Activated CD8-positive, alpha-beta memory T cell treated with anti-CD3 and anti-CD28 coated beads for 36 hours (primary cell): ENCODE data around the gene EIF2AK2. TPM values are rescaled to one million over a fixed set of nuclear protein-coding genes. Genes with fewer than 3 reads are reported as not detected.

Experiments
- CTCF ChIA-PET: fragments of 350-600 bp; sonication (Branson Sonifier 250); formaldehyde crosslinking; loops from one replicate; lab custom pipeline; 2021; ENCODE audit warnings: antibody characterized with exemption; lab: Charles Lee
- POLR2A ChIA-PET: fragments of 350-600 bp; sonication (Branson Sonifier 250); formaldehyde crosslinking; loops from one replicate; lab custom pipeline; 2021; ENCODE audit warnings: antibody characterized with exemption; lab: Charles Lee
- total RNA-seq, 2 experiments: library from RNA; stranded (reverse); gene quantifications; one replicate each; pipeline ENCODE4 v1.2.3, GENCODE V29; 2021

The EIF2AK2 gene
- total RNA-seq, 2 experiments from 2014 or later, result 37.4 to 38.4 TPM

DNA sequence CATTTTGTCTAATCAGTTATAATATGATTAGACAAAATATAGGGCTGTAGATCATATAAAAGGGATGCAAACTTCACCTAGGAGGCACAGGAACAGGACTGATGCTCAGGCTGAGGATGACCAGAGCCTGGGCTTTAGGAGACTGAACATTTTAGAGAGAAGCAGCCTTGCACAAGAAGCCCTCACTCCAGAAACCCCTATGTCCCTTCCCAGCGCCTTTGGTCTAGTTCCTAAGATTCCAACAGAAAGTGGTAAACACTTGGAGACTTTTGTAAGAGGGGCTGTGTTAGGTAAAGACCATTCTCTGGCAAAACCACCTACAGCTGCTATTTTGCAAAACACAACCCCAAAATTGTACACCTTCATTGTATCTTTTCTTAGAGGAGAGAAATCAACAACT, 39.2 kb downstream of the EIF2AK2 start:
- POLR2A ChIA-PET, result no interaction called here

DNA sequence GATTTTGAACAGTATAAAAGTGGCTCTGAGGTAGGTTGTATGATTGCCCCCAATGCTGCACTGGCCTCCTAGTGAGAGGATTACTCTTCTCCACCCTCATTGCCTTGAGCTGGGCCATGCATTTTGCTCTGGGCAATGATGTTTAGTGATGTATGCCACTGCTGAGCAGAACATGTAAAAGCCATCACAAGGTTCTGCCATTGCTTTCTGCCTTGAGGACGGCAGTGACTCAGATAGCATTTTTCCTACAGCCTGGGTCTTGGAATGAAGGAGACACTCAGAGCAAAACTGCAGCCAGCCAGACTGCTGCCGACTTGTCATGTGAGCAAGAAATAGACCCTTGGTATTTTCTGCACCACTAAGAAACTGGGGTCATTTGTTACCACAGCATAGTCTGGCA, 44.8 kb downstream of the EIF2AK2 start:
- CTCF ChIA-PET, result interaction anchor here (0.7 kb wide), 1 partner anchor 141 kb away, joined by 3 read pairs; no protein-coding TSS in a partner anchor

More for the DNA sequence above, 39.2 kb downstream of the EIF2AK2 start:
- CTCF ChIA-PET, result no interaction called here

DNA sequence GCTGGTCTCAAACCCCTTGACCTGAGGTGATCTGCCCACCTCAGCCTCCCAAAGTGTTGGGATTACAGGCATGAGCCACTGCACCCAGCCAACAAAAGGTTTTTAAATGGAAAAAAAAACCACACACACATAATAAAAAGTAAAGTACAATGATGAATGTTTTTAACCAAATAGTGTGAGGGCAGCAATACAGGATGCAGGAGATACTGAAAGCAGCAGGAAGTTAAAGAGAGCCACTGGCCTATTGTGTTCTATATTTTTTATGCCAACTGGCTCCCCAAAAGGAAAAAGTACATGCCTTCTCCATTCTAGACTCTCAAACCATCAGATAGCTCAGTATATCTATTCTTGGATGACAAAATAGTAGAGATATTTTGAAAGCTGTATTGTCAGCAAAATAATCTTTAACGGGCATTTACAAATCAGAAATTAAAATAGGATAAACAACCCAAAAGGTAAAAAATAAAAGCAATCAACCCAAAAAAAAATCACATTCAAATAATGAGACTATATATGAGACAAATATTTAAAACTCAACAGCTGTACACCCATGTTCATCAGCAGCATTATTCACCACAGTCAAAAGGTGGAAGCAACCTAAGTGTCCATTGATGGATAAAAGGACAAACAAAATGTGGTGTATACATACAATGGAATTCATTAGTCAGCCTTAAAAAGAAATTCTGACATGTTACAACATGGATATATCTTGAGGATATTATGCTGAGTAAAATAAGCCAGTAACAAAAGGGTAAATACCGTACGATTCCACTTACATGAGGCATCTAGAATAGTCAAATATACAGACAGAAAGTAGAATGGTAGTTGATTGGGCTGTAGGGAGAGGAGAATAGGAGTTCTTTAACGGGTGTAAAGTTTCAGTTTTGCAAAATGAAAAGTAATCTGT, 46.2 kb downstream of the EIF2AK2 start:
- ChIA-PET POLR2A (no interaction called here), CTCF (no interaction called here)

More for the DNA sequence above, 44.8 kb downstream of the EIF2AK2 start:
- POLR2A ChIA-PET, result no interaction called here

DNA sequence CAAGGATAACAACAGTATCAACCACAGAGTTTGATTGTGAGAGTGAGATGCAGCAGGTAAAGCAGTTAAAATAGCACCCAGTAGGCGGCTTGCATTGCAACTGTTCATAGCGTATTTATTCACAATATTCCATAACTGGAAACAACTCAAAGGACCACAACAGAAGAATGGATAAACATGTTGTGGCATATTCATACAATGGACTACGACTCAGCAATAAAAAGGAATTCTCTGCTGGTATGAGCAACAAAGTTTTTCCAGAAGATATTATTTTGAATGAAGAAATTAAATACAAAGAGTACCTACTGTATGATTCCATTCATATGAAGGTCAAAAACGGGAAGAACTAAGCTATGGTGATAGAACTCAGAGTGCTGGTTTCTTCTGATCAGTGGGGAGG, 47.3 kb downstream of the EIF2AK2 start:
- CTCF ChIA-PET, result no interaction called here
- POLR2A ChIA-PET, result no interaction called here

DNA sequence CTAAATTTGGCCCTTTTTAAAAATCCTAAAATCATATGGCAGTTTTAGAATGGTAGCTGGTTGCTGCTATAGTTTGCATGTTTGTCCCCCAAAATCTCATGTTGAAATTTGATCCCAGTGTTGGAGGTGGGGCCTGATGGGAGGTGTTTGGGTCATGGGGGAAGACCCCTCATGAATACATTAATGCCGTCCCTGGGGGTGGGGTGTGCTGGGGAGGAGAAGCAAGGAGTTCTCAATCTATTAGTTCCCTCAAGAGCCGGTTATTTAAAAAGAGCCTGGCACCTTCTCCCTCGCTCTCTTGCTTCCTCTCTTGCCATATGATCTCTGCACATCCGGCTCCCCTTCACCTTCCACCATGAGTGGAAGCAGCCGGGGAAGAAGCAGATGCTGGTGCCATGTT, 51.6 kb downstream of the EIF2AK2 start:
- CTCF ChIA-PET, result interaction anchor here (0.8 kb wide), 1 partner anchor 15 kb away, joined by 3 read pairs; no protein-coding TSS in a partner anchor
- POLR2A ChIA-PET, result no interaction called here

DNA sequence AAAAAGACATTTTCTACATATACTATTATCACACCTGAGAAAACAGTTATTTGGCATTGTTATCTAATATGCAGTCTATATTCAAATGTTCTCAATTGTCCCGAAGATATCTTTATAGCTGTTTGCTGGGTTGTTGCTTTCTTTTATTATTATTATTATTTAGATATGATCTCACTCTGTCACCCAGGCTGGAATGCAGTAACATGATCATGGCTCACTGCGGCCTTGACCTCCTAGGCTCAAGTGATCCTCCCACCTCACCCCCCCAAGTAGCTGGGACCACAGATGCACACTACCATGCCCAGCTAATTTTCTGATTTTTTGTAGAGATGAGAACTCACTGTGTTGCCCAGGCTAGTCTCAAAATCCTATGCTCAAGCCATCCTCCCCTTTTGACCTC, 52.6 kb downstream of the EIF2AK2 start:
- ChIA-PET CTCF (no interaction called here), POLR2A (interaction anchor here (0.6 kb wide), 1 partner anchor 250 kb away, joined by 3 read pairs; no protein-coding TSS in a partner anchor)

DNA sequence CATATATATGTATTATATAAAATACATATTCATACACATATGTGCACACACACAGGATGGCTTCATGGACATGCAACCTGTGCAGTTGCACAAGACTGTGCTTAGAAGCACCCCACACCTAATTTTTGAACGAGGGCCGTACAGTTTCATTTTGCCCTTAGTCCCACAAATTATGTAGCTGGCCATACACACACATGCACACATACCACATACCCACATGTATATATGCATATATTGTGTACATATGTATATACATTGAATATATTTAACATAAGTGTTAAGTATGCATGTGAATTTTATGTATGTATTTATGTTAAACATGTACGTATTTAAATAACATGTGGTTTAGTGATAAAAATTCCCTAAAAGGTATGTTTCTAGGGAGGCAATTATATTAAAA, 54.2 kb downstream of the EIF2AK2 start:
- CTCF ChIA-PET, result no interaction called here
- POLR2A ChIA-PET, result interaction anchor here (0.5 kb wide), 1 partner anchor 100 kb away, joined by 7 read pairs; no protein-coding TSS in a partner anchor

DNA sequence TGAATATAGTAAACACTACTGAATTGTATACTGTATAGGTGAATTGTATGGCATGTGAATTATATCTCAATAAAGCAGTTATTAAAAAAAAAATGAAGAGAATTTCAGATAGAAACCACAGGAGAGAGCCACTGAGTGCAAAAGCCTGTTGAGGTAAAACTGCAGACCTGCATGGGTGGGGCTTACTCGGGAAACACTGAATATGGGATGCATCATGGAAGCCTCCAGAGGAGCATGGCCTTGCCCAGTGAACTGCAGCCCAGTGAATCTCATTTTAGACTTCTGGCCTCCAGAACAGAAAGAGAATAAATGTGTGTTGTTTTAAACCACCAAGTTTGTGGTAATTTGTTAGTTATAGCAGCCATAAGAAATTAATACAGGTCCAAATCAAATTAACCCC, 56.7 kb downstream of the EIF2AK2 start:
- ChIA-PET POLR2A (no interaction called here), CTCF (no interaction called here)

DNA sequence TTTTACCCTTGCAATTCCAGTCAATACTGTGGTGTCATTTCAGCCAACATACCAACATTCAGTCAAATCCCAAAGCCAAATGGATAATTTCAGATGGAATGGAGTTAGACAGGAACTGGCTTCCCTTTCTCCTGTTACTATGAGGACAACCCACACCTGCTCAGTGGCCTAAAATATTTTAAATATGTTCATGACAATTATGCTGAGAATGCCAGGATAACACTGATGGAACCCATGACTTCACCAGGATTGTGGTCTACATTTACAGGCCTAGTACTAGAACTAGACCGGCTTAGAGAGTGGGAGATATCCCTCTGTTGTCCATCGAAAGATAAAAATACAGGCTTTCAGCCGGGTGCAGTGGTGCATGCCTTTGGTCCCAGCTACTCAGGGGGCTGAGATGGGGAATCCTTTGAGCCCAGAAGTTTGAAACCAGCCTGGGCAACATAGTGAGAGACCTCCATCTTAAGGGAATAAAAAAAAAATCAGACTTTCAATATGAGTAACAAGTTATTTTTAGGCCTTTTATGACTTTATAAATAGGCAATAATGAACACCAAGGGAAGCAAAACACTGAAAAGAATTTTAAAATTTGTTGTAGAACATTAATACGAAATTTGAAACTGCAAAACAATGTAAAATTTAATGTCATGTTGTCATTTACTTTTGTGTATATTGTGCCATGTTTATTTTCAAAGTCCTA, 58.2 kb downstream of the EIF2AK2 start:
- ChIA-PET CTCF (no interaction called here), POLR2A (no interaction called here)

DNA sequence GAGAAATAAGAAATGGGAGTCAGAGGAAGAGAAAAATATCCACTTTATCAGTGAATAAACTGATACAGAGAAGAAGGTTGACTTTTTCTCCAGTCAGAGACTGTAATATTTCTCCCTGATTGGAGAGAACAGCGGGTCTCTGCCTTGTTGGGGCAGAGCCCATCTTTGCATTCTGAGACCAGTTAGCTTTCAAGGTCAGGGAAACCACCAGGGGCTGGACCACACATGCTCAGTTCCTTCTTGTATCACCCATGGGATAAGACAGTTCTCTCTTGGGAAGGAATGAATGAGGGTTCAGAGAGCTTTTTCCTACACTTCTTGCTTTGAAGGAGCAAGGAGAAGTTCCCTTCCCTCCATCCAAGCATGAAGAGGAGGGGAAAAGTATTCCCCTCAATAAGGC, 60.2 kb downstream of the EIF2AK2 start:
- ChIA-PET CTCF (no interaction called here), POLR2A (no interaction called here)

DNA sequence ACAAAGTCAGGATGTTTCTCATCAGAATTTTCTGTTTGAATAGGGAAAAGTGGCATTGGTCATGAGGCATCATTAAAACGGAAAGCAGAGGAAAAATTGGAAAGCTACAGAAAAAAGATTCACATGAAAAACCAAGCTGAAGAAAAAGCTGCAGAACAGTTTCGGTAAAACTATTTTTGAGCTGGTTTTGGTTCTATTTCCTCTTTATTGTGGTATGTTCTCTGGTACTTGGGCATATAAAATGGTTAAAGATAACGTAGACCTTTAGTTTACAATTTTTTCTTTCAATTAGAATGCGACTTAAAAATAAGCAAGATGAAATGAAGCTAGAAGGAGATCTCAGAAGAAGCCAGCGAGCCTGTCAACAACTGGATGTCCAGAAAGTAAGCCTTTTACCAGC, 64.9 kb downstream of the EIF2AK2 start:
- POLR2A ChIA-PET, result no interaction called here

DNA sequence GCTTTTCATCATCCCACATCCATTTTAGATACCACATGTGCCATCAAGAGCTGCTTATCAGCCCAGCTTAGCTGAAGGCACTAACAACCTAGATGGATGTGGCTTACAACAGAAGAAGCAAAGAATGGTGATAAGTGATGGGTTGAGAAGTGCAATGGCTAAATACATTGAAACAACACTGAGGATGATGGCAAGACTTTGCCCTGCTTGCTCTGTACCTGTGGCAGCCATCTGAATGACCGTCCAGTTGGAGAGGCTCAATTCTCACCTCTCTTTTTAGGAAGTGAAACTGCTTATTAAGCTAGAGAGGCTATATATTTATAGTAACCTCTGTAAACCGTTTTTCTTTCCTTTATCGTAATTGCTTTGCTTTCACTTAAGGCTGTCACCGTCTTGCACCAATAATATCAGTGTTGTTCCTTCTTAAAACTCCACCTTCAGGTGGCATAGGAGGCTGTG, 66.7 kb downstream of the EIF2AK2 start:
- CTCF ChIA-PET, result no interaction called here

More for the DNA sequence above, 64.9 kb downstream of the EIF2AK2 start:
- CTCF ChIA-PET, result no interaction called here

DNA sequence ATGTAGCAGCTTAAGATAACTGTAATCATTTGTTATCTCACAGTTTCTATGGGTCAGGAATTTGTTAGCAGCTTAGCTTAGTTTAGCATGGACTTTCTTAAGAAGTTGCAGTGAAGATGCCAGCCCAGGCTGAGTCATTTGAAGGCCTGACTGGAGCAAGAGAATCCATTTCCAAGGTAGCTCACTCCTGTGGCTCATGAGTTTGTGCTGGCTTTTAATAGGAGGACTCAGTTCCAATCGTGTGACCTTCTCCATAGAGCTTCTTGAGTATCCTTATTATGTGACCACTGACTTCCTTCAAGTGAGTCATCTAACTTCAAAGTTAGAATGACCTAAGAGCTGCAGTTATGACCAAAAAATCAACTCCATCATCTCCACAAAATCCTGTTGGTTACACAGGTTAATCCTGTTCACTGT, 71.0 kb downstream of the EIF2AK2 start:
- ChIA-PET POLR2A (interaction anchor here (0.7 kb wide), 1 partner anchor 41 kb away, joined by 4 read pairs; no protein-coding TSS in a partner anchor), CTCF (no interaction called here)

More for the DNA sequence above, 66.7 kb downstream of the EIF2AK2 start:
- POLR2A ChIA-PET, result no interaction called here

DNA sequence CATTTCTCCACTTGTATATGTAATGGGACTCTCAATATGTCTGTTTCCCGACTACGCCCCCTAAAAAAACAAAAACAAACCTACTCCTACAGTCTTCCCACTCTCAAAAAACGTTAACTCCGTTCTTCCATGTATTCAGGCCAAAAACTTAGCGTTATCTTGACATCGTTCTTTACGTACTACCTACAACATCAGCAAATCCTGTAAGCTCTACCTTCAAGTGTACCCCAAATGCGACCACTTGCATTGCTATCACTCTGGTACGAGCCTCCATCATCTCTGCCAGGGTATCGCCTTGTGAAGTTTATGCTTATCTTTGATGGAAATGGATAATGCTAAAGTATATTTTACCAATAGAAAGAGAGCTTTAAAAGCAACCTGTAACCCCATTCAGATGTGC, 72.0 kb downstream of the EIF2AK2 start:
- POLR2A ChIA-PET, result interaction anchor here (0.7 kb wide), 1 partner anchor 121 kb away, joined by 4 read pairs; no protein-coding TSS in a partner anchor
- CTCF ChIA-PET, result no interaction called here

DNA sequence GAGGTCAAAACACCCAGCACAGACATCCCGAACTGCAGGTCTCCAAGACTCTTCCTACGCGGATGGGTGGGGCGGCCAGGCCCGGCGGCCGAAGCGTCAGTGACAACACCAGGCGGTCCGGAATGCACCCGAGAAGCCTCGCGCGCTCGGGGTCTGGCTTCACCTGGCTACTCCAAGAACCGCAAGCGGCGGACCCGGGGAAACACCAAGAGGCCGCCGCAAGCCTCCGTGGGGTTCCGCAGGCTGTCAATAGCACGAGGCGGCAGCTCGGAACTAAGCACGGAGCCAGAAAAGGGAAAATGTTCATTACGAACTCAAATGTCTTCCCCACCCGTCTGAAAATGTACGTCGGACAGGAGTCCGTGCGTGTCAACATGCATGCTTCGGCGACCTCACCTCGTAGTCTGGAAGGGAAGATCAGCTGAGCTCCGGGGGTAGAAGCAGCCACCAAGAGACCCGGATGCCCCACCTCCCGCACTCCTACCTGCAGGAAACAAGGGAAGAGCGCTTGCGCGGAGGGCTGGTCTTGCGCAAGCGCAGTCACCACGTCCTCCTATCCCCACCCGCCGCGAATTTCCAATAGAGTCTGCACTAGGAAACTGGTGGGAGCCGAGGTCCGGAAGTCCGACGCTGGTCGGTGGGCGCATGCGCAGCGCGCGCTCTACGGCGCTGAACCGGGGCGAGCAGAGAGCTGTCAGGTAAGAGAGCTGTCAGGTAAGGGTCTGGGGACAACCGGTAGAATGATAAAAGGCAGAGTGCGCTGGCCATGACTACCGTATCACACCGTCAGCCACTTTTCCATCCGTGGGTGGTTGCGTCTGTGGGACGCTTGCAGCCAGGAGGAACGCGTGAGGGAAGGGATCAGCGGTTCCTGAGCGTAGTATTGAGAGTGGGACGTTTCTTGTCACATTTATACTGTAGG, 72.6 kb downstream of the EIF2AK2 start, which contains the start of the genes GPATCH11 and HEATR5B:
Gene GPATCH11, plus strand, starts transcription at position 646 of the 922 bp plus-strand sequence. CDS start 3,864 bp downstream, outside the sequence.
Gene HEATR5B, minus strand, starts transcription at position 500 of the 922 bp plus-strand sequence. CDS start 958 bp downstream, outside the sequence.
- ChIA-PET POLR2A (interaction anchor here (0.7 kb wide), 1 partner anchor 122 kb away, joined by 4 read pairs; no protein-coding TSS in a partner anchor), CTCF (no interaction called here)

DNA sequence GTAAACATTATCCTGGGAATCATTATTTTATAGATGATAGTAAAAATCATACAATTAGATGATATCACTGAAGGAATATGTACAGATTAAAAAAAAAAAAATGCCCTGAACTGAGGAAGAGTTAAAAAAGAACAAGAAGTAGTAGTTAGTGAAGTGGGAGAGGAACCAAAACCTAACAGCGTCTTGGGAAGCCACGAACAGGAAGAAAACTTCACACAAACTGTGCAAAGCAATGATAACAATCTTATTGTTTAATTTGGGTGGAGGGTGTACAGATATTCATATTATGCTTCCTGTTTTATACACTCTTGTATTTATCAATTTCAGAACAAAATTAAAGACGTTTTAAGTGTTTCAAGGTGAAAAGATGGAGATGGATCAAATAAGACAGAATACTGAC, 76.1 kb downstream of the EIF2AK2 start:
- POLR2A ChIA-PET, result no interaction called here
- CTCF ChIA-PET, result no interaction called here

DNA sequence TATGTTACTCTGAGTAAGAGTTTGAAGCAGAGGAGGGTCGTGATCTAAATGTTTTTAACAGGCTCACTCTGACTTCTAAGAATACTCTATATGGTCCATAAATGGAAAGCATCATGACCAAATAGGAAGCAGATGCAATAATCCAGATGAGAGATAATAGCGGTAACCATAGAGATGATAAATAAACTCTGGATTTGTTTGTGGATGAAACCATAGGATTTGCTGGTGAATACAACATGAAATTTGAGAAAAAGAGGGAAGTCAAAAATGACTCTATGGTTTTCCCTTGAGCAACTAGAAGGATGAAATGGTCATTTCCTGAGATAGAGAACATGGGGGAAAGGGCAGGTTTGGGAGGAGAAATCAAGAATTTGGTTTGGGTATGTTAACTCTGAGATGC, 76.5 kb downstream of the EIF2AK2 start:
- CTCF ChIA-PET, result no interaction called here
- POLR2A ChIA-PET, result no interaction called here

DNA sequence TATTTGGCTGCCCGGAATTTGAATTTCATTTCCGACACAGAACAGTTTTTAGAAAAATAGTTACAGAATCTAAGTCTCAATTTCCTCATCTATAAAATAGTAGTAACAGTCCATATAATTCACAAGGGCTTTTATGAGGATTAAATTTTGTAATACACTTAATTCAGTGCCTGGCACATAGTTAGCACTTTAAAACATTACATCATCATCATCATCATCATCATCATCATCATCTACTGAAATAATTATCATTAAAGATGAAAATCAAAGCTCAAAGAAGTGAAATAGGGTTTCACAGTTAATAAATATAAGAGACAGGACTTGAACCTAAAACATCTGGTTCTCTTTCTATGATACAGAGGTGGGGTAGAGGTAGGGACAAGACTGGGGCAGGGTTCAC, 85.8 kb downstream of the EIF2AK2 start:
- ChIA-PET POLR2A (interaction anchor here (0.6 kb wide), 1 partner anchor 147 kb away, joined by 3 read pairs; no protein-coding TSS in a partner anchor), CTCF (no interaction called here)
